Stimulated activated CD8-positive, alpha-beta memory T cell treated with anti-CD3 and anti-CD28 coated beads, Interleukin-15, amount 100 ng/mL, for 1 hour (primary cell): ENCODE measurements around the gene TENM3.

Experiments used
- DNase-seq: peaks from one replicate; pipeline ENCODE4 v3.0.0-alpha.2; 2020; ENCODE audit warnings: low read depth

TENM3 gene

GRCh38 chr4:182741914-182742313 is 498.7 kb downstream of the TENM3 start:
- DNase-seq: no peak

GRCh38 chr4:182743815-182744214 is 500.6 kb downstream of the TENM3 start:
- DNase-seq: no peak

- no peak for DNase-seq
These were observed 502.0 kb downstream of the TENM3 start for GRCh38 chr4:182745237-182745636.

GRCh38 chr4:182746876-182747275 is 503.7 kb downstream of the TENM3 start:
- DNase-seq: no peak

GRCh38 chr4:182748283-182748682 is 505.1 kb downstream of the TENM3 start:
- no peak for DNase-seq

GRCh38 chr4:182748949-182749348 is 505.7 kb downstream of the TENM3 start:
- DNase-seq: no peak

- DNase-seq: no peak
These were observed 506.5 kb downstream of the TENM3 start for GRCh38 chr4:182749667-182750167.

GRCh38 chr4:182752158-182752910 is 509.1 kb downstream of the TENM3 start:
- no peak for DNase-seq

GRCh38 chr4:182754895-182755294 is 511.7 kb downstream of the TENM3 start:
- no peak for DNase-seq

GRCh38 chr4:182756161-182756690 is 513.0 kb downstream of the TENM3 start:
- DNase-seq: no peak

- no peak for DNase-seq
These were observed 515.1 kb downstream of the TENM3 start for GRCh38 chr4:182758273-182758672.

GRCh38 chr4:182760551-182761043 is 517.4 kb downstream of the TENM3 start:
- DNase-seq: no peak

- no peak for DNase-seq
These were observed 520.9 kb downstream of the TENM3 start for GRCh38 chr4:182764137-182764536.

- DNase-seq: no peak
These were observed 521.4 kb downstream of the TENM3 start for GRCh38 chr4:182764642-182765041.

- no peak for DNase-seq
These were observed 523.0 kb downstream of the TENM3 start for GRCh38 chr4:182765987-182766856.

GRCh38 chr4:182766857-182767250 is 523.7 kb downstream of the TENM3 start:
- DNase-seq: no peak

GRCh38 chr4:182768838-182769237 is 525.6 kb downstream of the TENM3 start:
- DNase-seq: no peak

GRCh38 chr4:182770259-182770995 is 527.2 kb downstream of the TENM3 start:
- DNase-seq: no peak

- no peak for DNase-seq
These were observed 527.9 kb downstream of the TENM3 start for GRCh38 chr4:182770996-182771514.

GRCh38 chr4:182775075-182775474 is 531.9 kb downstream of the TENM3 start:
- DNase-seq: no peak

GRCh38 chr4:182776376-182777105 is 533.3 kb downstream of the TENM3 start:
- DNase-seq: no peak
